ENCODE data around the gene ARL5A.

The ARL5A gene

GRCh38 chr2:151760139-151760650, 68.0 kb downstream of the ARL5A start:
- TF ChIP-seq, protein P1, sequence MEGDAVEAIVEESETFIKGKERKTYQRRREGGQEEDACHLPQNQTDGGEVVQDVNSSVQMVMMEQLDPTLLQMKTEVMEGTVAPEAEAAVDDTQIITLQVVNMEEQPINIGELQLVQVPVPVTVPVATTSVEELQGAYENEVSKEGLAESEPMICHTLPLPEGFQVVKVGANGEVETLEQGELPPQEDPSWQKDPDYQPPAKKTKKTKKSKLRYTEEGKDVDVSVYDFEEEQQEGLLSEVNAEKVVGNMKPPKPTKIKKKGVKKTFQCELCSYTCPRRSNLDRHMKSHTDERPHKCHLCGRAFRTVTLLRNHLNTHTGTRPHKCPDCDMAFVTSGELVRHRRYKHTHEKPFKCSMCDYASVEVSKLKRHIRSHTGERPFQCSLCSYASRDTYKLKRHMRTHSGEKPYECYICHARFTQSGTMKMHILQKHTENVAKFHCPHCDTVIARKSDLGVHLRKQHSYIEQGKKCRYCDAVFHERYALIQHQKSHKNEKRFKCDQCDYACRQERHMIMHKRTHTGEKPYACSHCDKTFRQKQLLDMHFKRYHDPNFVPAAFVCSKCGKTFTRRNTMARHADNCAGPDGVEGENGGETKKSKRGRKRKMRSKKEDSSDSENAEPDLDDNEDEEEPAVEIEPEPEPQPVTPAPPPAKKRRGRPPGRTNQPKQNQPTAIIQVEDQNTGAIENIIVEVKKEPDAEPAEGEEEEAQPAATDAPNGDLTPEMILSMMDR (IDR thresholded peaks at IDR 0.05), result no peak
- no peak for TF ChIP-seq ZFX (IDR thresholded peaks at IDR 0.05; ENCODE audit: borderline replicate concordance)
- H3K27ac ChIP-seq, result no peak overlapping the region

DNA sequence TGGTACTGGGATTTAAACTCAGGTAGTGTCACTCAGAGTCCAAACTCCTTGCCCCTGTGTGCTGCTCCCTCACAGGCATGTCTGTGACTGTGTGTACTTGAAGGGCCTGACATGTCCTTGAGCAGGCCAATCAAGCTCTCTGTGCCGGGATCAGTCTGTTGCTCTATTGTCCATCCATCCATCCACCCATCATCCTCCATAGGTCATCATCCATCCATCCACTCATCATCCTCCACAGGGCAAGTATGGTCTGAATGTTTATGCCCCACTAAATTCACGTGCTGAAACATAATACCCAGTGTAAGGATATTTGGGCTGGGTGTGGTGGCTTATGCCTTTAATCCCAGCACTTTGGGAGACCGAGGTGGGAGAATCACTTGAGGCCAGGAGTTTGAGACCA, 69.5 kb downstream of the ARL5A start:
- TF ChIP-seq, protein P1 (IDR thresholded peaks at IDR 0.05), result no peak
- no peak for TF ChIP-seq ZFX (IDR thresholded peaks at IDR 0.05; ENCODE audit: borderline replicate concordance)
- H3K27ac ChIP-seq, result no peak overlapping the region

GRCh38 chr2:151757861-151758260, 70.4 kb downstream of the ARL5A start:
- TF ChIP-seq, protein P1 (IDR thresholded peaks at IDR 0.05), result no peak
- TF ChIP-seq ZFX (IDR thresholded peaks at IDR 0.05; ENCODE audit: borderline replicate concordance), result no peak
- H3K27ac ChIP-seq, result no peak overlapping the region

GRCh38 chr2:151756820-151757219, 71.4 kb downstream of the ARL5A start:
- H3K27ac ChIP-seq, result no peak overlapping the region
- no peak for TF ChIP-seq ZFX (IDR thresholded peaks at IDR 0.05; ENCODE audit: borderline replicate concordance)
- TF ChIP-seq, protein P1 (IDR thresholded peaks at IDR 0.05), result no peak

GRCh38 chr2:151754253-151754897, 73.8 kb downstream of the ARL5A start:
- H3K27ac ChIP-seq, result no peak overlapping the region
- no peak for TF ChIP-seq ZFX (IDR thresholded peaks at IDR 0.05; ENCODE audit: borderline replicate concordance)
- TF ChIP-seq, protein P1 (IDR thresholded peaks at IDR 0.05), result no peak

DNA sequence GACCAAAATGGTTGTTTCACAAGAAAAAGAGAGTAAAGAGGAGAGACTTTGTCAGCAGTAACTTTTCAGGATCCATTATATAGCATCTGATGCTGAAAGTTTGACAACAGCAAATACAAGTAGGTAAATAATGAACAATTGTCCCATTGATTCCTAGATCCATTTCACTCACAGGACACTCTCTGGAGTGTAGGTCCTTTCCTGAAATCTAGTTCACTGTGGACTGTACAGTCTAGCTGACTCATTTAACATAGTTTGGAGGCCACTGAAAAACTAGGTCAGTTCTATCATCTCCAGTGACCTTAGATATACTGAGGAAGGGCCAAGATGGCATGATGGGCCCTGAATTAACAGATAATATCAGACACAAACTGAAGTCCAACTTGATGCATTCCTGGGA, 74.7 kb downstream of the ARL5A start:
- no peak for TF ChIP-seq ZFX (IDR thresholded peaks at IDR 0.05; ENCODE audit: borderline replicate concordance)
- TF ChIP-seq, protein P1 (IDR thresholded peaks at IDR 0.05), result no peak
- H3K27ac ChIP-seq, result no peak overlapping the region

Measured in 22Rv1 (cell line).